ENCODE measurements around the gene TMEM198.

Gene TMEM198

DNA sequence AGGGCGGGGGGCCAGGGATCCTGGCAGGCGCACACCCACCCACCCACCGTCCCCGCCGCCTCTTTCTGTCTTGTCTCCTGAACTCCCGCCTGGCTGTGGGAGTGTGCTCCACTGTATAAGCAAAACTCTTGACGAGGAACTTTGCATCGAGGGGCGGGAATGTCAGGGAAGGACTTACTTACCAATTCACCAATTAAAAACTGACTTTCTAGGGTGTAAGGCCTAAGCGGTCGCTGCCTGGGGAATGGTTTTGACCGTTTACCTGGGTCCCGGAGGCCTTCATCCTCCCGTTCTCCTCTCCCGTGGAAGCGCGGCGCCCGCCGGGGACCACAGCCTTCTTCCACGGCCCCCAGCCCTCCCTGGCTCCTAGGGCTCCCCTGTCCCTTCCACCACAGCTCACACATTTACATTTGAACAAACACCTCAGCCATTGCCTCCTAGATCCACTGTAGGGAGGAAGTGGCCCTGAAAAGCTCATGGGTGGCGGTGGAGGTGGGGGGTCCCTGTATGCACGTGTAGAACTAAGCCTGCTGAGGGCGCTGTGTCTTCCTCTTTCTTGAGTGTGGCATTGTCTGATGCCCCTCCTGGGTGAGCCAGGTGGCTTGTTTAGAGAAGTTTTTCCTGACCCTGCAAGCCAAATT is 20.7 kb upstream of the TMEM198 start:
- TF ChIP-seq, protein P1, sequence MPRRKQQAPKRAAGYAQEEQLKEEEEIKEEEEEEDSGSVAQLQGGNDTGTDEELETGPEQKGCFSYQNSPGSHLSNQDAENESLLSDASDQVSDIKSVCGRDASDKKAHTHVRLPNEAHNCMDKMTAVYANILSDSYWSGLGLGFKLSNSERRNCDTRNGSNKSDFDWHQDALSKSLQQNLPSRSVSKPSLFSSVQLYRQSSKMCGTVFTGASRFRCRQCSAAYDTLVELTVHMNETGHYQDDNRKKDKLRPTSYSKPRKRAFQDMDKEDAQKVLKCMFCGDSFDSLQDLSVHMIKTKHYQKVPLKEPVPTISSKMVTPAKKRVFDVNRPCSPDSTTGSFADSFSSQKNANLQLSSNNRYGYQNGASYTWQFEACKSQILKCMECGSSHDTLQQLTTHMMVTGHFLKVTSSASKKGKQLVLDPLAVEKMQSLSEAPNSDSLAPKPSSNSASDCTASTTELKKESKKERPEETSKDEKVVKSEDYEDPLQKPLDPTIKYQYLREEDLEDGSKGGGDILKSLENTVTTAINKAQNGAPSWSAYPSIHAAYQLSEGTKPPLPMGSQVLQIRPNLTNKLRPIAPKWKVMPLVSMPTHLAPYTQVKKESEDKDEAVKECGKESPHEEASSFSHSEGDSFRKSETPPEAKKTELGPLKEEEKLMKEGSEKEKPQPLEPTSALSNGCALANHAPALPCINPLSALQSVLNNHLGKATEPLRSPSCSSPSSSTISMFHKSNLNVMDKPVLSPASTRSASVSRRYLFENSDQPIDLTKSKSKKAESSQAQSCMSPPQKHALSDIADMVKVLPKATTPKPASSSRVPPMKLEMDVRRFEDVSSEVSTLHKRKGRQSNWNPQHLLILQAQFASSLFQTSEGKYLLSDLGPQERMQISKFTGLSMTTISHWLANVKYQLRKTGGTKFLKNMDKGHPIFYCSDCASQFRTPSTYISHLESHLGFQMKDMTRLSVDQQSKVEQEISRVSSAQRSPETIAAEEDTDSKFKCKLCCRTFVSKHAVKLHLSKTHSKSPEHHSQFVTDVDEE (CRISPR knock-in tag; IDR thresholded peaks at IDR 0.05) = no peak
- TF ChIP-seq, protein P2, sequence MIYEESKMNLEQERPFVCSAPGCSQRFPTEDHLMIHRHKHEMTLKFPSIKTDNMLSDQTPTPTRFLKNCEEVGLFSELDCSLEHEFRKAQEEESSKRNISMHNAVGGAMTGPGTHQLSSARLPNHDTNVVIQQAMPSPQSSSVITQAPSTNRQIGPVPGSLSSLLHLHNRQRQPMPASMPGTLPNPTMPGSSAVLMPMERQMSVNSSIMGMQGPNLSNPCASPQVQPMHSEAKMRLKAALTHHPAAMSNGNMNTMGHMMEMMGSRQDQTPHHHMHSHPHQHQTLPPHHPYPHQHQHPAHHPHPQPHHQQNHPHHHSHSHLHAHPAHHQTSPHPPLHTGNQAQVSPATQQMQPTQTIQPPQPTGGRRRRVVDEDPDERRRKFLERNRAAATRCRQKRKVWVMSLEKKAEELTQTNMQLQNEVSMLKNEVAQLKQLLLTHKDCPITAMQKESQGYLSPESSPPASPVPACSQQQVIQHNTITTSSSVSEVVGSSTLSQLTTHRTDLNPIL (CRISPR knock-in tag; IDR thresholded peaks at IDR 0.05; ENCODE audit: low read depth) = no peak
- TF ChIP-seq ZFP3 (CRISPR knock-in tag; IDR thresholded peaks at IDR 0.05) (no peak), GLIS3 (CRISPR knock-in tag; IDR thresholded peaks at IDR 0.05) (no peak), CSDC2 (CRISPR knock-in tag; IDR thresholded peaks at IDR 0.05) (no peak), OSR1 (CRISPR knock-in tag; IDR thresholded peaks at IDR 0.05) (no peak), ZNF565 (CRISPR knock-in tag; conservative IDR thresholded peaks at IDR 0.05; ENCODE audit: low read depth) (no peak)
- ATAC-seq = no peak

DNA sequence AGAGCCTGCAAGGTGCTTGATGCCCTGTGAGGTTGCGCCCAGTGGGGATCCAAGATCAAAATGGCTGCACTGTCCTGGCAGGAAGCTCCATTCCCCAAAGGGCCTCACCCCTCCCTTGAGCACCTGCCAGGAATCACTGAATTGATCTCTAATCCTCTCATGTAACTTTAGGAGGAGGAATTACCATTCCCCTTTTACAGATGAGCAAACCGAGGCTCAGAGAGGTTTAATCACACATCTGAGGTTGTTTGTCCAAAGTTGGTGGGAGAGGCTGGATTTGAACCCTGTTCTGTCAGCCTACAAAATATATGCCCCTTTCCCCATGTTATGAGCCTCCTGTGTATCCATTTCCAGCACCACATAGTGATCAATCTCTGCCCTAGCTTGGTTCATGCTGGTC is 19.0 kb upstream of the TMEM198 start:
- ATAC-seq = no peak
- TF ChIP-seq, protein P3, sequence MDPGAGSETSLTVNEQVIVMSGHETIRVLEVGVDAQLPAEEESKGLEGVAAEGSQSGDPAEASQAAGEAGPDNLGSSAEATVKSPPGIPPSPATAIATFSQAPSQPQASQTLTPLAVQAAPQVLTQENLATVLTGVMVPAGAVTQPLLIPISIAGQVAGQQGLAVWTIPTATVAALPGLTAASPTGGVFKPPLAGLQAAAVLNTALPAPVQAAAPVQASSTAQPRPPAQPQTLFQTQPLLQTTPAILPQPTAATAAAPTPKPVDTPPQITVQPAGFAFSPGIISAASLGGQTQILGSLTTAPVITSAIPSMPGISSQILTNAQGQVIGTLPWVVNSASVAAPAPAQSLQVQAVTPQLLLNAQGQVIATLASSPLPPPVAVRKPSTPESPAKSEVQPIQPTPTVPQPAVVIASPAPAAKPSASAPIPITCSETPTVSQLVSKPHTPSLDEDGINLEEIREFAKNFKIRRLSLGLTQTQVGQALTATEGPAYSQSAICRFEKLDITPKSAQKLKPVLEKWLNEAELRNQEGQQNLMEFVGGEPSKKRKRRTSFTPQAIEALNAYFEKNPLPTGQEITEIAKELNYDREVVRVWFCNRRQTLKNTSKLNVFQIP (CRISPR knock-in tag; IDR thresholded peaks at IDR 0.05; ENCODE audit: borderline replicate concordance, low read depth) = no peak
- no peak for TF ChIP-seq ZNF70 (CRISPR knock-in tag; IDR thresholded peaks at IDR 0.05)
- TF ChIP-seq ZNF8 (CRISPR knock-in tag; IDR thresholded peaks at IDR 0.05) = no peak
- no peak for TF ChIP-seq OSR1 (CRISPR knock-in tag; IDR thresholded peaks at IDR 0.05)
- no peak for TF ChIP-seq ESRRG (CRISPR knock-in tag; IDR thresholded peaks at IDR 0.05)
- TF ChIP-seq TOX (CRISPR knock-in tag; IDR thresholded peaks at IDR 0.05; ENCODE audit: borderline replicate concordance) = no peak
- TF ChIP-seq, protein P1 (CRISPR knock-in tag; IDR thresholded peaks at IDR 0.05) = no peak

DNA sequence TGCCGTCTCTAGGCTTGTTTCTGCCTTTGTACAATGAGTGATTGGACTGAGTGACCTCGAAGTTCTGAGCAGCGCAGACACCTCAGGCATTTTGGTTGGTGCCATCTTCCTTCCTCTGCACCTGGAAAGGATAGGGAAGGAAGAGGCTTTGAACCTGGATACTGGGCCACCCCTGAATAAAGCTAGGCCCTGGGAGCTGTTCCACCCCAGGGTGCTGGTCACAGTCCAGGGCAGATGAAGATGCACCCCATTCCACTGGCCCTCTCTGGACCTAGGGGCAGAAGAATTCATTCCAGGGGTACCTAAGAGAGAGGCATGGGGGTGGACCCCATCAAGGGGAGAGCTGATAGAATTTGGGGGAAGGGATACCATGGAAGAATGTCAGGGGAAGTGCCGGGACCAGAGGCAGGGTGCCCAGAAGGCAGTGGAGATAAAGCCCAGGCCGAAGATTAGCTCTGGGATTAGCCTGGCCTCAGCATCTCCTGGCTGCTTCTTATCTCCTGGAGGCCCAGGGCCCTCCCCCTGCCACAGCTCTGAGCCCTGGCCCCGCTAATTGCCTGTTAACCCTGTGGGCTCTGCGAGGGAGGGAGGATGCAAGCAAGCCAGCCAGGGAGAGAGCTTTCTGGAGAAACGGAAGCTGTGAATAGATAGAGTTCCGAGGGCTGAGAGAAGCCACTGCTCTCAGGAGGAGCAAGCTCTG is 18.1 kb upstream of the TMEM198 start:
- ATAC-seq = no peak; the same call in 2 of the 3 replicates
- no peak for TF ChIP-seq OSR1 (CRISPR knock-in tag; IDR thresholded peaks at IDR 0.05)
- TF ChIP-seq, protein P4, sequence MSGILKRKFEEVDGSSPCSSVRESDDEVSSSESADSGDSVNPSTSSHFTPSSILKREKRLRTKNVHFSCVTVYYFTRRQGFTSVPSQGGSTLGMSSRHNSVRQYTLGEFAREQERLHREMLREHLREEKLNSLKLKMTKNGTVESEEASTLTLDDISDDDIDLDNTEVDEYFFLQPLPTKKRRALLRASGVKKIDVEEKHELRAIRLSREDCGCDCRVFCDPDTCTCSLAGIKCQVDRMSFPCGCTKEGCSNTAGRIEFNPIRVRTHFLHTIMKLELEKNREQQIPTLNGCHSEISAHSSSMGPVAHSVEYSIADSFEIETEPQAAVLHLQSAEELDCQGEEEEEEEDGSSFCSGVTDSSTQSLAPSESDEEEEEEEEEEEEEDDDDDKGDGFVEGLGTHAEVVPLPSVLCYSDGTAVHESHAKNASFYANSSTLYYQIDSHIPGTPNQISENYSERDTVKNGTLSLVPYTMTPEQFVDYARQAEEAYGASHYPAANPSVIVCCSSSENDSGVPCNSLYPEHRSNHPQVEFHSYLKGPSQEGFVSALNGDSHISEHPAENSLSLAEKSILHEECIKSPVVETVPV (CRISPR knock-in tag; IDR thresholded peaks at IDR 0.05) = no peak
- TF ChIP-seq, protein P3 (CRISPR knock-in tag; IDR thresholded peaks at IDR 0.05; ENCODE audit: borderline replicate concordance, low read depth) = no peak
- no peak for TF ChIP-seq ZFP3 (CRISPR knock-in tag; IDR thresholded peaks at IDR 0.05)
- TF ChIP-seq ZNF70 (CRISPR knock-in tag; IDR thresholded peaks at IDR 0.05) = no peak
- TF ChIP-seq ZFP30 (CRISPR knock-in tag; IDR thresholded peaks at IDR 0.05) = no peak
- TF ChIP-seq, protein P5, sequence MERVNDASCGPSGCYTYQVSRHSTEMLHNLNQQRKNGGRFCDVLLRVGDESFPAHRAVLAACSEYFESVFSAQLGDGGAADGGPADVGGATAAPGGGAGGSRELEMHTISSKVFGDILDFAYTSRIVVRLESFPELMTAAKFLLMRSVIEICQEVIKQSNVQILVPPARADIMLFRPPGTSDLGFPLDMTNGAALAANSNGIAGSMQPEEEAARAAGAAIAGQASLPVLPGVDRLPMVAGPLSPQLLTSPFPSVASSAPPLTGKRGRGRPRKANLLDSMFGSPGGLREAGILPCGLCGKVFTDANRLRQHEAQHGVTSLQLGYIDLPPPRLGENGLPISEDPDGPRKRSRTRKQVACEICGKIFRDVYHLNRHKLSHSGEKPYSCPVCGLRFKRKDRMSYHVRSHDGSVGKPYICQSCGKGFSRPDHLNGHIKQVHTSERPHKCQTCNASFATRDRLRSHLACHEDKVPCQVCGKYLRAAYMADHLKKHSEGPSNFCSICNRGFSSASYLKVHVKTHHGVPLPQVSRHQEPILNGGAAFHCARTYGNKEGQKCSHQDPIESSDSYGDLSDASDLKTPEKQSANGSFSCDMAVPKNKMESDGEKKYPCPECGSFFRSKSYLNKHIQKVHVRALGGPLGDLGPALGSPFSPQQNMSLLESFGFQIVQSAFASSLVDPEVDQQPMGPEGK (CRISPR knock-in tag; IDR thresholded peaks at IDR 0.05; ENCODE audit: borderline replicate concordance) = no peak
- no peak for TF ChIP-seq SNAI2 (CRISPR knock-in tag; IDR thresholded peaks at IDR 0.05)
- TF ChIP-seq PPARA (CRISPR knock-in tag; IDR thresholded peaks at IDR 0.05; ENCODE audit: borderline replicate concordance) = no peak
- TF ChIP-seq CSDC2 (CRISPR knock-in tag; IDR thresholded peaks at IDR 0.05) = no peak
- no peak for TF ChIP-seq ZNF8 (CRISPR knock-in tag; IDR thresholded peaks at IDR 0.05)
- no peak for TF ChIP-seq ARNTL (CRISPR knock-in tag; IDR thresholded peaks at IDR 0.05; ENCODE audit: borderline replicate concordance, low read depth)
- no peak for TF ChIP-seq ISL1 (CRISPR knock-in tag; IDR thresholded peaks at IDR 0.05)
- TF ChIP-seq TCF4 (CRISPR knock-in tag; IDR thresholded peaks at IDR 0.05; ENCODE audit: borderline replicate concordance) = peak; percentile 59; the same call in 1 of the 2 replicates
